ENCODE data around the gene CTRL.
"Not testable (repeated sequence)": the region's sequence is repeated elsewhere in the genome, so short reads cannot be mapped to it uniquely, and the experiment has no call there.

Gene CTRL

DNA sequence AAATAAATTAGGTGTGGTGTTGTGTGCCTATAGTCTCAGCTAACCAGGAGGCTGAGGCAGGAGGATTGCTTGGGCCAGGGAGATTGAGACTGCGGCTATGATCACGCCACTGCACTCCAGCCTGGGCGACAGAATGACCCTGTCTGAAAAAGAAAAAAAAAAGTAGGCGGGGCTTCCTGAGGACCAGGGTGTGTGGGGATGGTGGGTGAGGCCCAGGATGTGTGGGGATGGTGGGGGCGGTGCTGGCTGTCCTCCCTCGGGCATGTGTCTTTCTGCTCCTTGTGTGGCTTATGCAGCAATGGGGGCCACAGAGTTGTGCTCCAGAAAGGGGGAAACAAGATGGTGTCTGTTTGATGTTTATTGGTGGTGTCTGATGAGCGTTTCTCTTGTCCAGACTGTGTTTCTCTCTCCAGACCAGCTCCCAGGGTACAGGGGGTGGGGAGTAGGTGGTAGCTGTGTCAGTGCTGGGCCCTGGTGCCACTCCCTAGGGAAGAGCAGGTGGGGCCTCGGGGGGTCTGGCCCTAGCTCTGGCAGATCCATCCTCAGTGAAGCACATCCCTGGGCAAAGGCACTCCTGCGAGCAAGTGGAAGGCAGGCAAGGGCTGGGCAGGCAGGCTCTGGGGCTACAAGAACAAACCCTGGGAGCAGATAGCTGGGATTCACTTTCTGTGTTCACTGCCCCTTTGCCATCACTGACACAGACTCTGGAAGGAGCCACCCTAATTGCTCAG, 10.0 kb upstream of the CTRL start:
- DNase-seq (ENCODE audit: low spot score) = peak; percentile 44

DNA sequence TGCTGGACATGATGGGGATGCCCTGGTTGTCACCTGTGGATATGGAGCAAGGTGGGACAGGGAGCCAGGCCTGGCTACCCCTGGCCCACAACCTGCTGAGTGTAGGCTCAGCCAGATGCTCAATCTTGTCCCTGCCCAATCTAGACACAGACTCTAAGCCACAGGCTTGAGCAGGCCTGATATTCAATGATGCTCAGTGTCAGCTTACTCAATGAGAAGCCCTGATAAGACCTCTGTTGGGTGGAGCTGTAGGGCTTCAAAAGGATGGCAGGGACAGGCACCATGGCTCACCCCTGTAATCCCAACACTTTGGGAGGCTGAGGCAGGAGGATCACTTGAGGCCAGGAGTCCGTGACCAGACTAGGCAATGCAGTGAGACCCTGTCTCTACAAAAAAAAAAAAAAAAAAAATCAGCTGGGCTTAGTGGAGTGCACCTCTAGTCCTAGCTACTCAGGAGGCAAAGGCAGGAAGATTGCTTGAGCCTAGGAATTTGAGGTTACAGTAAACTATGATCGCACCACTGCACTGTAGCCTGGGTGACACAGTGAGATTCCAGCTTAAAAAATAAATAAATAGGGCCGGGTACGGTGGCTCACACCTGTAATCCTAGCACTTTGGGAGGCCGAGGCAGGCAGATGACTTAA, 8.9 kb upstream of the CTRL start:
- no peak for DNase-seq (ENCODE audit: low spot score)

DNA sequence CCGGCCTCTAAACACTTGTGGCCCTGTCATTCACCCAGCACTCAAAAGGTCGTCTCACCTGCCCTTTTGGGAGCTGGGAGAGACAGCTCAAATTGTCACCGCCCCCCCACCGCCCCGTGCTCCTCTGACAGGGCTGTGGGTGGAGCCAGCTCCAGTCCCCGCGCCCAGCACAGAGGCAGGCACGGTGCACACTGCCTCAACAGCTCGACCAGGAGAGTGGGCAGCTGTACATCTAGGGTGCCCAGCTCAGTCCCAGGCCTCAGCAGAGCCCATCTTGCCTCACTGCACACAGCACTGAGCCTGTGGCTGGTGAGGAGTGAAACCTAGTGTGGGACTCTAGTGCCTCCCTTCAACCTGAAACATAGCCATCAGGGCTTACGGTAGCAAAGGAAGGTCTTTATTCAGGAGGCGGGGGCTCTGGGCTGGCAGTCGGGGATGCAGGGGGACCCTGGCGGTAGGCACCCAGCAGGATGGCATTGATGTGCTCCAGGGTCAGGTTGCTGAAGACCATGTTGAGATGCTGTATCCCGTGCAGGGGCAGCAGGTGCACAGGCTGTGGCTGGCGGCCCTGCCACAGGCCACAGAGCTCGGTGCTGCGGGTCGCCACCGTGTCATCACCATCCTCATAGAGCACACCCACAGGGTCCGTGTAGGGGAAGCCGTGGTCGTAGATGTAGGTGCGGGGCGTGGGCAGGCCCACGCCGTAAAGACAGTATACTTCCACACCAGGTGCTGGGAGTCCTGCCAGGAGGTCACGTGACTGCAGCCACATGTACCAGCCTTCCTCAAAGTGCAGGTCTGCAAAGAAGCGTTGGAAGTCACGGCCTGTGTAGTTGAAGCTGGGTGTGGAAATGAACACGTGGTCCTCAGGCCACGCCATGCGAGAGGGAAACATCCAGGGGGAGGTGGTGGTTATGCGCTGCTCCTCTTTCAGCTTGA, 8.1 kb upstream of the CTRL start:
- DNase-seq (ENCODE audit: low spot score) = no peak

DNA sequence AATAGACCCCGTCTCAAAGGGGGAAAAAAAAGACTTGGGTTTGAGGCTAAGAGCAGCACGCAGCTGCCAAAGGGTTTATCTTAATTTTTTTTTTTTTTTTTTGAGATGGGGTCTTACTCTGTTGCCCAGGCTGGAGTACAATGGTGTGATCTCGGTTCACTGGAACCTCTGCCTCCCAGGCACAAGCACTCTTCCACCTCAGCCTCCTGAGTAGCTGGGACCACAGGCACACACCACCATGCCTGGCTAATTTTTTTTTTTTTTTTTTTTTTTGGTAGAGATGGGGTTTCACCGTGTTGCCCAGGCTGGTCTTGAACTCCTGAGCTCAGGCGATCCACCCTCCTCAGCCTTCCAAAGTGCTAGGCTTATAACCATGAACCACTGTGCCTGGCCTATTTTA, 6.1 kb upstream of the CTRL start:
- DNase-seq (ENCODE audit: low spot score) = not testable (repeated sequence)

DNA sequence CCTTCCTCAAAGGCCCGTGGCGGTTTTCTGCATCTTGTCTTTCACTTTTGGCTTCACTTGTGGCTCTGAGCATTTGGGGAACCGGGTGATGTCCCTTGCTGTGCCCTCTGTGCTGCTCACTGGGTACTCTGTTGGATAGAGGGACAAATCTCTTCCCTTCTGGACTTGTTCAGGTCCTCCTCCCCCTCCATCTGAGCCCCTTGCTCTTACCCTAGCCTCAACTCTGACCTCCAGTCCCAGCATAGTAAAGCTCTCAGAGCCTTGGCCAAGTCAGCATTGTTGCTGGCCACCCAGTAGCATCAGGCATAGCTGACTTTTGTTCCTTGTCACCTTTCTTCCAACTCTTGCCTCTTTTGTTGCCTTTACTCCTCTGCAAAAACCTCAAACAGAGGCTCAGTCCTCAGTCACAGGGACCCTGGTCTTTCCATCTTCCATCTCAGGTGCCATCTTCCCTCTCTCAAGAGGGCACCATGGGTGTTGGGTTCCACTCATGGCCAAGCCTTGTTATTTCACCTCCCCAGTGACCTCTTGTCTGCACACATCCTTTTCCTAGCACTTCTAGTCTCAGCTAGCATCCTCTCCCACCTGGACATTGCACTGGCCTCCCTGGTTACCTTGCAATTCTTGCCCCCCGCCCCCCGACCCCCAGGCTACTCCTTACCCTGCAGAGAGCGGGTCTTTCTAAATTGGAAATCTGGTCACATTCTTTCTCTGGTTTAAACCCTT, 5.4 kb upstream of the CTRL start:
- no peak for DNase-seq (ENCODE audit: low spot score)

DNA sequence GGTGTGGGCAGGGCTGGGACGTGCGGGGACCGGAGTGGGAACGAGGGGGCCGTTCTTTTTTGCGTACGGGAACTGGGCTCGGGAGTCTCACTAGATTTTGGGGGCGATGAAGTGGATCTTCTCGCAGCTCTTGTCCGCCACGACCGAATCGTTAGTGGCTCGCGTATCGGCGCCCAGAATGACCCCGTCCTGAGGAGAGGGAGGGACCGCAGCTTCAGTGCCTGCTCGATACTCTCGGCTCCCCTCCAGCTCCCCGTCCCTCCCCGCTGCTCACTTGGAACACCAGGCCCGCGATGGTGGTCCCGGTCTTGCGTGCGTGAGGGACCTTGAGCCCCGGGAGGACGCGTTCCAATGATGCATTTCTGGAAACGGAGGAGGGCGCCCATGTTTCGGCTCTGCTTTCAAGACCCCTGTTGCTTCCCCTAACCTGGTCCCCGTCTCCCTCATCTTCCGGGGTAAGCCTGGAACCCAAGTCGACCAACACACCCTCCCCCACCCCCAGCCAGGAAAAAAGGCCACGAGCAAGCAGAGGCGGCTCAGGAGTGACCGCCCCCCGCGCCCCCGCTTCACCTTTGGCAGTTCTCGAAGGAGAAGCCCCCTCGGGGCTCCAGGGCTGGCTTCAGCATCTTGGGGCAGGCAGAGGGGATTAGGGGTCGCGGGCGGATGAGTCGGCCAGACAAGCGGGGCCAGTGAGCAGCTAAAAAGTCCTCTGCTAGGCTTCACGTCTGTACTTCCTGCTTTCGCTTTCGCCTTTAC, 4.6 kb upstream of the CTRL start, which contains the start of gene PSMB10:
TSS of gene PSMB10 (minus strand) at position 727 of the 756 bp plus-strand sequence. CDS start at position 626, 101 bp downstream.
- DNase-seq (ENCODE audit: low spot score) = no peak

DNA sequence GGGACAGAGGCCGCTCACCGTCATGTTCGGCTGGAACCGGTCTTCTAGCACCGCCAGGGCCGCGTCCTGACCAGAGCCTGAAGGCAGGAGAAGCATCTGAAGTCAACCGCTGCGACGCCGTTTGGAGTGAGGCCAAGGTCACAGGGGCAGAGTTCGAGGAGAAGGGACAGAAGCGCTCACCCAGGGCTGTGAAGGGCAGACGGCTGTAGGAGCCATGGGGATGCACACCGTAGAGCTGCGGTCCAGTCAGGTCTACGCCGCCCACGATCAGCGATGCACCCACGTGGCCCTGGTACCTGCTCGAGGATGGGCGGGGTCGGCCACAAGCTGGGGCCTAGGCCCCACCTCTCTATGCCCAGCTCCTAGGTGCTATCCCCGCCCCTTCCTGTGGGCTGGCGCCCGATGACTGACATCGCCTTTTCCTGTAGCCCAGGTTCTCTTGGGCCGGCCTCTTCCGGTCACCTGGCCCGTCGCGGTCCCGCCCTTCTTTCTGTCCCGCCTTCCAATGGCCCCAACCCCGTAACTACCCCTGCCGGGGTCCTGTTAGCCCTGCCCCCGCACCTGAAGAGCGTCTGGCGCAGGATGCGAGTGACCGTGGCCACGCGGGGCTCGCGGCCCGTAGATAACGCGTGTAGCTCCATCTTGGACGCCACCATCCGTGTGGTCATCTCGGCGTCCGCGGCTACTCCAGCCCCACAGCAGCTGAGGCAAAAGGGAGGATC, 3.9 kb upstream of the CTRL start:
- DNase-seq (ENCODE audit: low spot score) = peak; percentile 96

DNA sequence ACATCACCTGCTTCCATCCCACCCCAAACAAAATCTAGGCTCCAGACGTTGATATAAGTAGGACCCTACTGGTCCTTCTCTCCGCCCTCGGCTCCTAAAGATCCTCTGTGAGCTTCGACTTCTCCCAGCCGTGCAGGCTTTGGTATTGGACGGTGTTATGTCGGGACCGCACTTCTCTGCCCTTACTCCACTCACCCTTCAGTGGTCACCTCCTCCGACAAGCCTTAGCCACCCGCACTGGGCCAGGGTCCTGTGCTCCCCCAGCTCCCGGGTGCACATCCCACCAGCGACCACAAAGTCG, 3.4 kb upstream of the CTRL start:
- no peak for DNase-seq (ENCODE audit: low spot score)

DNA sequence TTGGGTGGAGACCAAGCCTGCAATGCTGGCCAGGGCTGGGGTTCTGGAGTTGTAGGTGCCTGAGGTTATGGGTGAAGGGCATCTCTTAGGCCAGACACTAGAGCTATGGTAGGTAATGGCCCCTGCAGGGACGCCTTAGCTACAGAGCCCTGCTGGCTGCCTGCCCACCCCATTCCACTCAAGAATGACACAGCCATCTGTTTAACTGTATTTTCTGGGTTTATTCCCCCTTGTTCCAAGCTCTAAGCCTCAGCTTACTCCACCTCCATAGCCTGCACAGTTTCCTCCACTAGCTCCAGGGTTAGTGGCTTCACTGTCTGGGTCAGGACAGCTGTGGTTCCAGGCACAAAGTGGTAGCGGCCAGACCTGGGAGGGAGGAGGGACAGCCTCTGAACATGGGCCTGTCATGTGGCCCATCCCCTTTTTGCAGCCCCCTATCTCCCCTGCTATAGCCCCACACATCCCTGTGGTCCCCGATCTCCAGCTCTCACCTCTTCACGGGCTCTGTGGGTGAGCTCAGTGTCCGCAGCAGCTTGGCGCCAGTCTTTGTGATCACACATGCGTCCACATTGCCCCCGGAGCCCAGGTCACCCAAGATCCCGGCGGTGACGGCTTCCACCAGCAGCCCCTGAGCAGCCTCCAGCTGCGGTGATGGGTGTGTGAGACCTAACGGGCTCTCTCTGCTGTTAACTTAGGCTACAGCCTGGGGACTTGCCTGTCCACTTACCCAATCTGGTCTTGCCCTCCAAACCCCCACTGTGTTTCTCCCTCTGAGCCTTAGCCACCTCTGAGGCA, 2.8 kb upstream of the CTRL start:
- no peak for DNase-seq (ENCODE audit: low spot score)

DNA sequence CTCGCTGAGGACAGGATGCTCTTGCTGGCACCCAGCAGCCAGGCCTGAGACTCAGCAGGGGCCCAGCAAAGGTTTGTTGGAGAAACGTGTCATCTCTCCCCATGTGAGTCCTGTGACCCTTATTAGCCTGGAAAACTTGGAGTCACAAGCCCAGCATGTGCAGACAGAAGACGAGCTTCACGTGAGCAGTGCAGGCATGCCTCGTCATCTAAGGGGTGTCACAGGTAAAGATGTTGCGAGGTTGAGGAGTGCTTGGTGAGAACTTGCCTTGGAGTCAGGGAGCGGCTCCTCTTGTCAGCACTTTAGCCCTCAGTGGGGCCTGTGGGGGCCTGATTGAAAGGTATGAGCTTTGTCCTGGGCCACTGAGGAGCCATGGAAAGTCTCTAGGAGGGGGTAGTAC, 2.1 kb upstream of the CTRL start:
- no peak for DNase-seq (ENCODE audit: low spot score)

DNA sequence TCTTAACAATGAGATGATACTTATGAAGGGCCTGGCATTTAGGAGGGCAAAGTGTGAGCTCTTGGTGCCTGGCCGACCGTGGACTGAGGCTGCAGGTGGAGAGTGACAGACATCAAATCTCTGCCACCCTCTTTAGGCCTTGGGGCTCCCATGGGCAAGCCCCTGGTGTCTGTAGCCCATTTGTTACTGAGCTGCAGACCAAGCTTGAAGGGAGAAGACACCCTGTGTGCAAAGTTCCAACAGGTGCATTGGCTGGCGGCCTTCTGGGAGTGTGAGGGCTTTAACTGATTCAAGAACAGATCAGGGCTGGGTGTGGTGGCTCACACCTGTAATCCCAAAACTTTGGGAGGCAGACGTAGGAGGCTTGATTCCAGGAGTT, 789 bp upstream of the CTRL start:
- no peak for DNase-seq (ENCODE audit: low spot score)

DNA sequence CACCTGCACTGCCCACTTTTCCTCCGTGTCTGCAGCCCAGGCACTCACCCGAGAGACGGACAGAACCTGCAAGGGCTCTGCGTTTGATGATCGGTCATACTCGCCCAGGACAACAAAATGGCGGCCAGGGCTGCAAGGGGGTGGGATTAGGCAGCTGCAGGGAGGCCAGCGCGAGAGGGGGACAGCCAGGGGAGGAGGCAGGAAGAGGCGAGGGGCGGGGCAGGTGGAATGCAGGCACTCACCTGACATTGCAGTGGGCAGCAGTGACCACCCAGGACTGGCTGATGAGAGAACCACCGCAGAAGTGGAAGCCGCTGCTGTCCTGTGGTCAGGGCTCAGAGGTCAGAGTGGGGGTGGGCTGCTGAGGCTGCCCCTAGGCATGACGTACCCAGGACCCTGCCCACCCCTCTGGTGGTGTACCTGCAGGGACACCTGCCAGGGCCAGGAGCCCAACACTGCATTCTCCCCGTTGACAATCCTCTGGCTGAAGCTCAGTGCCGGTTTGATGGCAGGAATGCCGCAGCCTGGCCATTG, 917 bp downstream of the CTRL start:
- DNase-seq (ENCODE audit: low spot score) = no peak

DNA sequence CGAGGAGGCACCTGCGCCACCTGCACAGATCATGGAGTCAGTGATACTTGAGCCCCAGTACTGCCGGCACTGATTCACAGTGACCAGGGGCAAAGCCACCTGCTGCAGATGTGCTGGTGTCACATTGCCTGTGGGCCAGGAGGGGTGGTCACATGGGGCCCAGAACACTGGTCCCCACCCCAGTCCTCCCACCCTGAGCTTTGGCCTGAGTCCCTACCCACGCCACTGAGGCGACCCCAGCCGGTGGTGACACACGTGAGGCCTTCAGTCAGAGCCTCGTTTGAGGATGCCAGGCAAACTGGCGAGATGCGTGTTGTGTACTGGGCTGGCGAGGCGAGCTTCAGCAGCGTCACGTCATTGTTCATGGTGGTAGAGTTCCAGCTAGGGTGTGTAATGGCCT, 1.5 kb downstream of the CTRL start:
- no peak for DNase-seq (ENCODE audit: low spot score)

DNA sequence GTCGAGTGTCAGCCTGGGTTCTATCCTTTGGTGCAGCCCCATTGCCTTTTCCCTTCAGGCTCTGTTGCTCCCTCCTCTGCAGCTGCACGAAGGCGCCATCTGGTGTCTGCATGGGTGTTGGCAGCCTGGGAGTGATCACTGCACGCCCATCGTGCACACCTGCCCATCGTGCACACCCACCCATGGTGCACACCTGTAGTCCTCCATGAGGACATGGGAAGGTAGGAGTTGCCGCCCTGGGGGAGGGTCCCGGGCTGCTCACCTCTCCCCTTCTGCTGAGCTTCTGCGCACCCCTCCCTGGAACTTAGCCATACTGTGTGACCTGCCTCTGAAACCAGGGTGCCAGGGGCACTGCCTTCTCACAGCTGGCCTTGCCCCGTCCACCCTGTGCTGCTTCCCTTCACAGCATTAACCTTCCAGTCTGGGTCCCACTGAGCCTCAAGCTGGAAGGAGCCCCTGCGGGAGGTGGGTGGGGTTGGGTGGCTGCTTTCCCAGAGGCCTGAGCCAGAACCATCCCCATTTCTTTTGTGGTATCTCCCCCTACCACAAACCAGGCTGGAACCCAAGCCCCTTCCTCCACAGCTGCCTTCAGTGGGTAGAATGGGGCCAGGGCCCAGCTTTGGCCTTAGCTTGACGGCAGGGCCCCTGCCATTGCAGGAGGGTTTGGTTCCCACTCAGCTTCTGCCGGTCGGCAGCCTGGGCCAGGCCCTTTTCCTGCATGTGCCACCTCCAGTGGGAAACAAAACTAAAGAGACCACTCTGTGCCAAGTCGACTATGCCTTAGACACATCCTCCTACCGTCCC, 2.9 kb downstream of the CTRL start:
- peak; percentile 61 for DNase-seq (ENCODE audit: low spot score)

DNA sequence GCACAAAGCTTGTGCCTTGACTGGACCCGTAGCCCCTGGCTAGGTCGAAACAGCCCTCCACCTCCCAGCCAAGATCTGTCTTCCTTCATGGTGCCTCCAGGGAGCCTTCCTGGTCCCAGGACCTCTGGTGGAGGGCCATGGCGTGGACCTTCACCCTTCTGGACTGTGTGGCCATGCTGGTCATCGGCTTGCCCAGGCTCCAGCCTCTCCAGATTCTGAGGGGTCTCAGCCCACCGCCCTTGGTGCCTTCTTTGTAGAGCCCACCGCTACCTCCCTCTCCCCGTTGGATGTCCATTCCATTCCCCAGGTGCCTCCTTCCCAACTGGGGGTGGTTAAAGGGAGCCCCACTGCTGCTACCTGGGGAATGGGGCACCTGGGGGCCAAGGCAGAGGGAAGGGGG, 3.5 kb downstream of the CTRL start:
- DNase-seq (ENCODE audit: low spot score) = no peak

DNA sequence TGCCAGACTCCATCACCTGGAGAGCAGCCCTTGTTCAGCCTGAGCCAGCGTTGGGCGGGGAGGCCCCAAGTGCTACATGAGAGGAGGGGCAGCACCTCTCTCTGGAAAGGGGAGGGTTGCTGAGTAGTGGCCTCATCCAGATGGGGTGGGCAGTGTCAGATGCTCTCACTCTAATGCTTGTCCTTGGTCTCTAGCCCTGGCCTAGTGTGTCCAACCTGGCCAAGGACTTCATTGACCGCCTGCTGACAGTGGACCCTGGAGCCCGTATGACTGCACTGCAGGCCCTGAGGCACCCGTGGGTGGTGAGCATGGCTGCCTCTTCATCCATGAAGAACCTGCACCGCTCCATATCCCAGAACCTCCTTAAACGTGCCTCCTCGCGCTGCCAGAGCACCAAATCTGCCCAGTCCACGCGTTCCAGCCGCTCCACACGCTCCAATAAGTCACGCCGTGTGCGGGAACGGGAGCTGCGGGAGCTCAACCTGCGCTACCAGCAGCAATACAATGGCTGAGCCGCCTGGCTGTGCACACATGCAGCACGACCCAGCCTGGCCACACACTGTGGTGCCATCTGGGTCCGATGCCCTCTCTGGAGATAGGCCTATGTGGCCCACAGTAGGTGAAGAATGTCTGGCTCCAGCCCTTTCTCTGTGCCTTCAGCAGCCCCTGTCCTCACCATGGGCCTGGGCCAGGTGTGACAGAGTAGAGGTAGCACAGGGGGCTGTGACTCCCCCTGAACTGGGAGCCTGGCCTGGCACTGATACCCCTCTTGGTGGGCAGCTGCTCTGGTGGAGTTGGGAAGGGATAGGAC, 4.3 kb downstream of the CTRL start:
- no peak for DNase-seq (ENCODE audit: low spot score)

DNA sequence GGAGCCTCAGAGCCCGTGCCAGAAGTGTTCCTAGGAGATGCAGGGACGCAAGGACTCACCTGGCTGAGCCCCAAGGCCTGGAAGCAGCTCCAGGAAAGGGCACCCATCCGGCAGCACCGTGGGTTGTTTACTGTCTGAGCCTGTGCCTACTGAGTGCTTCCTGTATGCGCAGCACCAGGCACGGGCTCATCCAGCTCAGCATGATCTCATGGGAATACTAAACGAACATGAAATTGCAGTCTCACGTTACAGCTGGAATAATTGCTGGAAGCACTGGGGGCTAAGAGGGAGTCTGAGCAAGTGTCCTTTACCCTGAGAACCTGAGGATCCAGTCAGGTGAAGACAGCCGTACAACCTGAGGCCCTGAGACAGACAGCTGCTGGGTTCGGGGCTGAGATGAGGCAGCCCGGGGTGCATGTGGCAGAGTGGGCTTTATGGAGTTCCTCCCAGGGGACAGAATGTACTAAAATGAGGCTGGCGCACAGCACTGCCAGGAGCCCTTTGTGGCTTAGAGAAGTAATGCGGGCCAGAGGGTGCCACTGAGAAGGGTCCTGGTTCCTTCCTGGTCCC, 5.4 kb downstream of the CTRL start:
- peak; percentile 68 for DNase-seq (ENCODE audit: low spot score)

Data from SK-N-DZ (cell line).